GM18517 (cell line): ENCODE results near the gene FAM72C.
"Not testable (repeated sequence)": the region's sequence is repeated elsewhere in the genome, so short reads cannot be mapped to it uniquely, and the experiment has no call there.

Experiments
- ATAC-seq: cut with Tn5 transposase; IDR thresholded peaks from one replicate; pipeline ENCODE4 v1.9.1; 2021; ENCODE audit warnings: mild to moderate bottlenecking, moderate library complexity; ENCODE audit not compliant: unreplicated experiment

The FAM72C gene

DNA sequence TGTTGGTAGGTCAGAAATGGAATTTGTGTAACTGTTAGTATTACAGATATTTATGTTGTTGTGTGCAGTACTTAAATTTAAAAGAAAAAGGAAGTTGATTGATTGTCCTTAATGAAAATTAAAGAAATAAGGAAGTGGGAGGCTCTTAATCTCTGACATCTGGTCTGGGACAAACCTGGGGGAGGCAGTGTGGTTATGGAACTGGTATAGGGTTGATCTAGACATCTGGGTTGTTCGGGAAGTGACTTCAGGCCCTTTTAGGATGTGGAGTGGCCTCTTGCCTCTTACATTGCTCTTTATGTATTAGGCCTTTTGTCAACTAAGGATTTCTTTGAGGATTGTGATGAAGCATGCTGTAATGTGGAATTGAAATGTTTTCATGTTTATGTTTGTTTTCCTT, 16.1 kb upstream of the FAM72C start:
- not testable (repeated sequence) for ATAC-seq

DNA sequence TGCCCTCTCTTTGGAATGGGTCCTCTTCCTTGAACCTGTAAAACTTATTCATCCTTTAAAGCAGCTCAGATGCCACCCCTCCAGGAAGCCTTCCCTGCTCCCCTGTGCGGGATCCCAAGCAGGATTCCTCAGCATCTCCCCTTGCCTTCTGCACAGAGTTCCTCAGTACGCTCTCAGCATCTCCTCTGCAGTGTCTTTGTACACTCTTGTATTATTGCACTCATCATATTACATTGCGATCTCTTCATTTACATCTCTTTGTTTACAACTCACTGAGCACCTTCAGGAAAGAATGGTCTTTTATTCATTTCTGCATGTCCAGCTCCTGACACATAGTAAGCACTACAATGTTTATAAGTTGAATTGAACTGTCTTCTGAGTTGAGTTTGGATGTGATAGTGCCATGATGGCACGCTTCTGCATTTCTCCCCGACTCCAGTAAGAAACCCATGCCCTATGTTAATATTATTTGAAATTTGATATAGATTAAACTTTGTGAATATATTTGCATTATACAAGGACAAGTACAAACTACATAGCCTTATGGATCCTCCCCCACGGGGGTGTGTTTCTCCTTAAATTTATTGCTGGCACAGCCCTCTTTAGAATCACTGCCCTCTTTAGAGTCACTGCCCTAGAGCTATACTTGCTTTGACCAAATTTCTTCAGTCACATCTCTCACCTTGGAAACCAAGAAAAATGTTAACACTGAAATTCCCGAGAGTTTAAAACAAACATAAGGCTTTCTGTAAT, 13.1 kb upstream of the FAM72C start:
- not testable (repeated sequence) for ATAC-seq

GRCh38 chr1:143974416-143974815, 2.6 kb upstream of the FAM72C start:
- ATAC-seq, result not testable (repeated sequence)

DNA sequence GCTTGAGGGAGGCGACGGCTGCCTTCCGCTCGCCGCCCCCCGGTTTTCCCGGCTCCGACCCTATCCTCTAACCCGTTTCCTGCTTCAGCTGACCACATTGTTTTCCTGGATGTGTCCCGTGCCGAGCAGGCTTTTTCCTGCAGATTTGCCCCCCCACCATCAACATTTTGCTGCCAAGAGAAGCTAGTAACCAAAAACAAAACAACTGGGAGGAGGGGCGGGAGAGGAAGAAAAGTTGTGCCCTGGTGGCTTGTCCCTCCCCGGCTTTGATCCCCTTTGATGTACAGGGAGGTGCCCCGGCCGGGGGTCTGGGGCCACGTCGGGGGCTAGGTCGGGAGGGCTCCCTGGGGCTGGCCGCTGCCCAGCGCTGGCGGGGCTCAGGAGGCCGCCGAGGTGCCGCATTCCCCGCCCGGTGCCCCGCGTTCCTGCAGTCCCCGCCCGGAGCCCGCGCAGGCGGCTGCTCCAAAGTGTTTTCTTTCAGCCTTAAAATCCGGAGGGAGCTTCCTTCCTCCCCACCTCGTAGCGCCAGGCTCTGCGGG, 2.2 kb upstream of the FAM72C start:
- ATAC-seq, result not testable (repeated sequence)

DNA sequence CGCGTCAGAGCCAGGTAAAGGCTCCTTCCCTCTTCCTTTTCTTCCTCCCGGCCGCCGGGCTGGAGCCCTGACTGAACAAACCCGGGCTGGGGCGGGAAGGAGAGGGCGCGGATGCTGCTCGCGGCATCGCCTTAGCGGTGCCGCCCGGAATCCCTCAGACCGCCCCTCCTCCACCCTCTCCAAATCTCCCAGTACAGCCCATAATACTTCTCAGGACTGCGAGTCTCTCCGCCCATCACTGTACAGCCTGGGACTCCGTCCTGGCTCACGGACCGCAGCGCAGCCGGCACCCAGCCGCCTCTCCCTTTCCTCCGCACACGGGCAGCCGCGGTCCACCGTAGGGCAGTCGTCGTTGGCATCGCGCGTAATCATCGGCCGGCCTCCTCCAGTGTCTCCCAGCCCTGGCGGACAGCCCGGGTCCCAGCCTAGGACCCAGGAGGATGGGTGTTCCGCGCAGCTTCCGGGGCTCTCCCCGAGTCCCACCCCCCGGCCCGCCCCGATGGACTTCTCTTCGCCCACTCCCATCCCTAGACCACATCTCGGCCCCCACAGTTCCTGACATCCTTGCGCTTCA, 1.1 kb upstream of the FAM72C start:
- ATAC-seq, result peak; percentile 9

GRCh38 chr1:143965860-143966259, 5.9 kb downstream of the FAM72C start:
- ATAC-seq, result not testable (repeated sequence)

- ATAC-seq, result not testable (repeated sequence)
These were observed 7.5 kb downstream of the FAM72C start for GRCh38 chr1:143964294-143964693.

DNA sequence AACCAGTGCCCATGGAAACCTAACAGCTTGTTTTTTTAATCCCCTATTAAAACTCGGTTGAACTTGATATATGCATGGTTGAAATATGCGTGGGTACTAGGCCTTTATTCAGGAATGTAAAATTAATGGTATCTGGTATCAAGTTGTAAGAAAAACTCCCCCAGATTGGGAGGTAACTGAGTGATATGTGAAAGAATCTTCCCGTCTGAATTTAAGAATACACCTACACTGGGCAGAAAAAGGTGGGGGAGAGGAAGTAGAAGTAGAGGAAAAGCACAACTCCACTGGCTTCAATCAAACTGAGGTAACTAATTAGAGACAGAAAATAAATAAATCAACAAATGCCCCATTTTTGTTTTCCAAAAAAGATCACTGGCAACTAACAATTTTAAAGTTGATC, 15.9 kb downstream of the FAM72C start:
- ATAC-seq, result not testable (repeated sequence)

DNA sequence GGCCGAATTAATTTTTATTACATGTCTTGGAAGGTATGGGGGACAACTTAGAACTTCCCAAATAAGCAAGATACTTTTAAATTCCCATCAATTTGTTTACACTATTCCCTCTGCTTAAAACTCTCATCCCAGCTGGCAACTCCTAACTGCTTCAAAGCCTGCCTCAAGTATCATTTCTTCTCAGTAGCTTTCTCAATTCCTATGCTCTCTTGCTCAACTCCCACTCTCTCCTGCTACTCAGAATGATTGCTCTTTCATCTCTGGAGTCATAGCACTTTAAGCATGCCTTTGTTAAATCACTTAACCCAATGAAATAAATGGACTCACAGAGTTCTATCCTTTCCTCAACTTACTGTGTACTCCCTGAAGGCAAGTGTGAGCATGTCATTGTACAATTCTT, 18.9 kb downstream of the FAM72C start:
- ATAC-seq, result not testable (repeated sequence)

DNA sequence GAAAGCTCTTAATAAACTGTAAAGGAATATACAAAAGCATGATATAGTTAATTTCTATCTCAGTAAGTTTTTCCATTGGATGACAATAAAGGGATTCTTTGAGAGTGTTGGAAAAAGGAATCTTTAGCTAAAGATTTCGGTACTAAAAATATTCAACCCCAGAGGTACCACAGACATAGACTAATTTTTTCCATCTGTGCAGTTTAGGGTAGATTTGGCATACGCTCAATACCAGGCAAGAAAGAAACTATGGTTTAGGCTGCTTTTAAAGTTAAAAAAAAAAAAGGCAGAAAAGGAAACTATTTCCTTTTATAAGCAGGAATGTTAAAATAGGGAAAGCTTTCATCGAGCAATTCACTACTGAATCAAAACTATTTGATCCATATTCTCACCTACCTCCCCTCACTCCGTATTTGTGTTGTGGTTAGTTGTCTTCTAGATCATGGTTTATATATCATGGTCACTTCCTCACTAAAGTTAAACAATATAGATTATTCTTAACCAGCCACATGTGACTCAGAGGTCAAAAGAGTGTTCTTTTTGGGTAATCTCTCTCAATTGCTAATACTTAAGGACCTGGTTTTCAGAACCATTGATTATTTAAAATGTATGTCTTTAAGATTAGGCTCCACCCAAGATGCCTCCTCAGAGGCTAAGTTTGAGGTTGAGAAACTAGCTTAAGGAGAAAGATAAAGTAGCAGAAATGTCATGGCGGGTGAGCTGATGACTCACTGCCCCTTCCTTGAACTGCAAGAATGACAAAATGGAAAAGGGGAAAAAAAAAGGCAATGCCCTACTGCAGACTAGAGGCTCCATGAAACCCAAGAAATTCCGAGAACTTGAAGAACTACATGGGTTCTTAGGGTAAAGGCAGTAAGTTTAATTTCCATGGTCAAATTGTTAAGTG, 20.0 kb downstream of the FAM72C start:
- ATAC-seq, result not testable (repeated sequence)

GRCh38 chr1:143947749-143948148, 24.0 kb downstream of the FAM72C start:
- ATAC-seq, result not testable (repeated sequence)

DNA sequence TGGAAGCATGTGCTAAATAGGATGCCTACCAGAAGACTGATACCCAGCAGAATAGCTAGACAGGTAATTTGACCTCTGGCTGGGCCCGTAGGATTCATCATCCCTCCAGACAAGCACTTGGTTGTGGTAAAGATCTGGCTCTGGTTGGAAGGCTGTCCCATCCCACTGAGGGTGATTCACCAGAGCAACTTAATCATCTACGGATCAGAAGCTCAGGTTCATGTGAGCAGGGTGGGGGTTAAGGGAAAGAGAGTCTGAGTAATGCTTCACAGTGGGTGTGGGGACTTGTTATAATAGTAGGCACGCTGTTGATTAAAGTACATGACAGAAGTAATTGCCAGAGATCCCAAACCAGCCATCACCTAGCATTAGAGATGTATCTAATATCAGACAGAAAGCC, 26.5 kb downstream of the FAM72C start:
- not testable (repeated sequence) for ATAC-seq

GRCh38 chr1:143944576-143945240, 27.1 kb downstream of the FAM72C start:
- ATAC-seq, result not testable (repeated sequence)

DNA sequence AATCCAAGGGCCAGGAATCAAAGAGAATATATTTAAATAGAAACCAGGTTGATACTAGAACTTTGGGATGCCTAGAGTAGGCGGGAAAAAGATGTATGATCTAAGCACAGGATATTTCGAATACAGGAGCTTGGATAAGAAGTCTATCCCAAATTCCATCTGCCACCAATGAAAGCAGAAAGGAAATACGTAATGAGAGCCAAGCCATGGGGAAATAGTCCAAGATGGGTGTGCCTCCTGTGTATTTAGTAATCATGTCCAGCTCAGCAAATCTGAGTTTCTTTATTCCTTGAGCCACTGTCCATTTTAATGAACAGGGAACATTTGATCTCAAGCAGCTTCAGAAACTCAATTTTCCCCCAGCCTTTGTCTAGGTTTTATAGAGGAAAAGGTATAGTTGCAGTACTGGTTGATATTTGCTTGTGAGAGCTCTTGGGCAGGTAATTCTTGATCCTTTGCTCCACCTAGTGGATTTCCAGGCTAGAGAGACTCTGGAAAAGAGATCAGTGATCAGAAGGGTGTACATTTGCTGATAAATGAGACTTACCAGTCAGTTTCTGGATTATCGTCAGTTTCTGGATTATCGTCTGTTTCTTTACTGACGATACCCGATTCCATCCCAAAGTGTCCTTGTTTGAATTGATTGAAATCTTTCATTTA, 28.3 kb downstream of the FAM72C start:
- ATAC-seq, result not testable (repeated sequence)

- ATAC-seq, result not testable (repeated sequence)
These were observed 29.4 kb downstream of the FAM72C start for GRCh38 chr1:143942238-143942860.

- not testable (repeated sequence) for ATAC-seq
These were observed 32.1 kb downstream of the FAM72C start for GRCh38 chr1:143939666-143940065.

- not testable (repeated sequence) for ATAC-seq
These were observed 32.9 kb downstream of the FAM72C start for GRCh38 chr1:143938922-143939321.

- ATAC-seq, result not testable (repeated sequence)
These were observed 35.2 kb downstream of the FAM72C start for GRCh38 chr1:143936457-143937115.

DNA sequence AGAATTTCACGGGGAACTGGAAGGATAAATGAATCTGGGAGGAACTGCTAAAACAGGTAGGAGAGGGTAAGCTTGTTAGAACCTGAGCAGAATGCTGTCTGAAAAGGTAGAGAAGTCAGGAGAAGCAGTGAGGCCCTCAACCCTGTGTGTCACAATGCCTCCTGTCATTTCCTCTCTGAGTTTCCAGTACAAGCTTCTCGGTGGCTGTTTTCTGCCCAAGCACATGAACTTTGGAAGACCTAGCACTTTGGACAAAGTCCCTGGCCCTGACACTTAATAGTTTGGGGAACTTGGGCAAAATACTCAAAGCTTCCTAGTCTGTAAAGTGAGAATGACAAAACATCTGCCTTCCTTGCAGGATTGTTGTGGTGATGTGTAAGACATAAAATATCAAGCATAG, 52.7 kb downstream of the FAM72C start:
- ATAC-seq, result not testable (repeated sequence)
